Measurements from ENCODE around the gene KIRREL1.
A peak's percentile ranks its signal among the peaks of the same experiment; 100 is the strongest.

The KIRREL1 gene

GRCh38 chr1:158007667-158008386 is 14.4 kb downstream of the KIRREL1 start:
- no peak for DNase-seq

DNA sequence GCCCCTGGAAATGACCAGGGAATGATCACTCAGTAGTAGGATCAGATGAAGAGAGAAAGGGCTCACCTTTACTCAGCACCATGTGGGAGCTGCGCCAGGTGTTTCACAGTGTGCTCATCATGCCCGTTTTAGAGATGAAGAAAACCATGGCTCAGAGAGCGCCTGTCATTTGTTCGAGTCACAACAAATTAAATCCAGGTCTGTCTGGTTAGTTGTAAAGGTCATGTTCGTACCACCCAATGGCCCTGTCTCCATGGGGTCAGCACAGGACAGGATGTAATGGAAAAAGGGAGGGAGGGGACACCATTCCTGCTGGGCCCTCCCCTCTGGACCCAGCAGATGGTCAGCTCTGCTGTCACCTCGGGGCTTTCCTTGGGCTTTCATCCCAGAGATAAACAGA is 15.2 kb downstream of the KIRREL1 start:
- no peak for DNase-seq

DNA sequence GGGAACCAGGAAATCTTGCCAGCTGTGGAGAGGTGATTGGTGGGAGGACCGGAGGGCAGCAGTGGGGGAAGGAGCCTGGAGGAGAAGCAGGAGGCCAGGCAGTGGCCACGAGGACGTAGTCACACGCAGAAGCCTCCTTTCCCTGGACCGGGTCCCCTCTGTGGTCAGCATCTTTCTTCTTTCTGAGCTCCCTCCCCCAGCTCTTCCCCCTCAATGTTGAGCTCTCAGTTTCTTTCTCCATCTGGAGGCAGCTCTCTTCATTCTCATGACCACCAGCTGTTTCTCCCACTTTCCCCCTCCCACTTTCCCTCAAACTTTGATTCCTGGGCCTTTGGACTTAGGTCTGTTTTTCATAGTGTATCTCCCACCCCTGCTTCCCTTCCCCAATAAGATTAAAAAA is 18.3 kb downstream of the KIRREL1 start:
- no peak for DNase-seq

DNA sequence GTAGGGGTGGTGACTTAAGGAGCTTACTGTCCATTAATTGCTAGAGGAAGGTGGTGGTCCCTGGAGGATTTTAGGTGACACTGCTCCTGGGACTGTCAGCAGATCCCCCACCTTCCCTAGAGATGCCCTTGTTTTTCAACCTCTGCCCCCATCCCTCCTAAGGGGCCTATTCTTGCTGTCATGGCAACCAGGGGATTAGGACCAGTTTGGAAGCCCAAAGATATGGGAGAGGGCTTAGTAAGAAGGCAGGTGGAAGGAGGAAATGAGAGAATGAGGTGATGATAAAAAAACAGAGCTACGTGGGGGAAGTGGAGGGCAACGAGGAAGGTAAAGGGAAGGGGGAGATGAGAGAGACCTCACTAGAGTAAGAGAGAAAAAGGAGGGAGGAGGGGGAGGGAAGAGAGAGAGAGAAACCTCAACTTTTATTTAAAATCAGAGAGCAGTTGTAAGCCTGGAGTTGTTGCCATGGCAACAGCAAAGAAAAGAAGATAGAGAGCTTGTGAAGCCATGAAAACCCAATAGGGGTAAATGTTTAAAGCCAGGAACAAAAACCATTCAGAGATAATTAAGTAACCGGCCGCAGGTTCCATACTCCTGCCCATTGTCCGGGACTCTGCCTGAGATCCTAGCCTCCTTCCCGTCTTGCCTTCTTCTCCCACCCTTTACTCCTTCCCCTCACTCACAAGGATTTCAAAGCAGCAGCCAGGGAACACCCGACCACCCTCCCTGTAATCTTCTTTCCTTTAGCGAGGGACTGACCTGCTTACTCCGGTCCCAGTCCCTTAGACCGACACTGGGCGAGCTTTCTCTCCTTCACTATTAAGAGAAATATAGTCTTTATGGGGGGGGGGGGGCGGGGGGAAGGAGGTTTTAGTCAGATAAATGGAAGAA is 20.6 kb downstream of the KIRREL1 start:
- DNase-seq: no peak

GRCh38 chr1:158014731-158015320 is 21.4 kb downstream of the KIRREL1 start:
- no peak for DNase-seq

DNA sequence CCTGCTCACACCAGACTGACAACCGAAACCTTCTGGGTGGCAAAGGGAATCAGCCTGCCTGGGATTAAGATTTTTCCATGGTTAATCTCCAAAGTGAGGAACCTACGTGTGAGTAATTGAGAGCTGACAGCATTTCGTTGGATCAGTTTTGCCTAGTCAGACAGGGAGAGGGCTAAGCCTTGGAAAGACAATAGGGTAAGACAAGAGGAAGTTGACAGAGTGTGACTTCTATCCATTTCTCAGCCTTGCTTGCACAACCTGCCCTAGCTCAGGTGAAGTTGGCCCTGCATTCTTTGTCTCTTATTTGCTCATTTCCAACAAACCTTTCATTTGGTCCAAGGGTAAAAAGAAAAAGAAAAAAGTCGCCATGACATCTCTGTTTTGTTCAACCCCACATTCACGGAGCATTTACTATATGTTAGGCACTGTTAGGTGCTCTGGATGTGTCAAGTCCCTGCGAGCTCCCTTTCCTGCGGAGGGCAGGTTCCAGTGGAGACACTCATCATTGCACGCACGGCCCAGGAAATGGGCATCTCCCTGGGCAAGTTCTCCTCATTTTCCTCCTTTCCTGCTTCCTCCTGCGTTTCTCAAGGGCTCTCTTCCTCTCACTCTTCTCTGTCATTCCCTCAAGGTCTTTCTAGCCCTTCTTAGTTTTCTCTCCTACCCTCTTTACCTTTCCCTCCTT is 23.3 kb downstream of the KIRREL1 start:
- DNase-seq: no peak

GRCh38 chr1:158017800-158018595 is 24.6 kb downstream of the KIRREL1 start:
- DNase-seq: no peak

DNA sequence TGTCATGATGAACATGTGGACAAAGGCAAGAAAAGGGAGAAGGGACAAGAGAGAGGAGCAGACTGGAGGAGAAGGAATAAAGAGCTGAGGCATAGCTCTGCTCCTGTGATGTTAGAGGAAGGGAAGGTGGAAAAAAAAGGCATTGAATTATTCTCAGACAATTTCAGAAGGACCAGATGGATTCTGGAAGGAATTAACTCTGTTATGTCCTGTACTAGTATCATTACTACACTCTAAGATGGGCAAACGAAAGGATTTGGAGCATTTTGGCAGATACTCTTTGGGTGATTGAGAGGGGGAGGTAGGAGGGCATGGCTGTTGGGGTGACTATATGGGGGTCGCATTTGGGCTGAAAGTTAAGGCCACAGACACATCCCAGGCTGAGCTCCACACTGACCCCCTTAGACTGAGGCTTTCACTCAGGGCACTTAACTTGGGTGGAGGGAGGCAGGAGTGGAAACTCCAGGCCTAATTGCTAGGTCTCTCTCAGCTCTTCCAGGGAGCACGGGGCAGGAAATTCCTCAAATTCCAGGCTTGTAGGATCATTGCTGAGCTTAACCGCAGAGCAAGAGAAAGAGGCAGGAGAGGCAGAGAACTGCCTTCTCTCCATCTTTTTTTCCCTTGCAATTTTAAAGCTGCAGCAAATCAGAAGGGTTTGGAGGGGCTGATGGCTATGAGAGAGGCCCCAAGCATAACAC is 25.9 kb downstream of the KIRREL1 start:
- DNase-seq: peak; percentile 91

GRCh38 chr1:158020259-158020885 is 26.9 kb downstream of the KIRREL1 start:
- no peak for DNase-seq

DNA sequence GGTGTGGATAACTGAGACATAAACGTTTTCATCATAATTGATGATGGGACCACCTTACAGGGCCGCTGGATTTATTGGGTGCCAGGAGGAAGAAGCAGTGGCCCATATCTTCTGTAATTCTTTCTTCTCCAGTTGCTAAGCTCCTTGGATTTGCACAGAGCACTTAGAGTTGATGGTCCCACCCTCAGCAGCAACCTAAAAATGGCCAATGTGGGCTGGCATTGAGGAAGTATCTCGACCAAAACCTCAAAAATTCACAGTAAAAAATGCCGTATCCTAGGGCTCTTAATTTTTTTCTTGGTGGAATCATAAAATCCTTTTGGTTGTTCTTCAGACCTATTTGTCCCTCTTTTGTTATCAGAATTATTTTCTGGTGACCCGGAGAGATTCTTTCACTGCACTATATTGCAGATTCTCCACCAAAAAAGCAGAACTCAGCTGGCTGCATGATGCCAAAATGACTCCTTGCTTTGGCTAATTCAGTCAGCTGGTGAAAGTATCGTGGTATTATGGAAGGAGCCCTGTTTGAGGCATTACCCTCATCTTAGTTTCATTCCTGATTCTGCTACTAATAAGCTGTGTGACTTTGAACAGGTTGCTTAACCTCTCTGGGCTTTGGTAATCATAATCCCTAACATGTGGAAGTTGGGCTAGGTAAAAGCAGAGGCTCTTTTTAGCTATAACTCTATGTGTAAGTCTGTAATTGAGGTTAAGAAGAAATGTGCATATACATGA is 27.6 kb downstream of the KIRREL1 start:
- DNase-seq: no peak

DNA sequence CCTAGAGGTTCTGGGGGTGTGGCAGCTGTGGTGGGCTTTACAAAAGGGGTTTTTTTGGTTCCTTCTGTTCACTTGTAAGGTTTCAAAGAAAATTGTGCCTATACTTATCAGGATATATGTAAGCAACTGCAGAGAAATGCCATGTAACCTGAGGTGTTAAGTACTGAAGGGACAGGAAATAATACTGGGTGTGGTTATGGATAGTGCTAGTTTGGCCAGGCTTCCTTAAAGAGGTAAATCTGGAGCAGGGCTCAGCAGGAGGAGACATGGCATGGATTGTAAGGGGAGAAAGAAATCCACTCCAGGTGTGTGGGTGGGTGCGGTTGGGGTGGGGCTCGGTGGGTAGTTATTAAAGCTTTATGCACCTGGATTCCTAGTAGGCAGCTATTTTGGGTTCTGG is 28.3 kb downstream of the KIRREL1 start:
- no peak for DNase-seq

DNA sequence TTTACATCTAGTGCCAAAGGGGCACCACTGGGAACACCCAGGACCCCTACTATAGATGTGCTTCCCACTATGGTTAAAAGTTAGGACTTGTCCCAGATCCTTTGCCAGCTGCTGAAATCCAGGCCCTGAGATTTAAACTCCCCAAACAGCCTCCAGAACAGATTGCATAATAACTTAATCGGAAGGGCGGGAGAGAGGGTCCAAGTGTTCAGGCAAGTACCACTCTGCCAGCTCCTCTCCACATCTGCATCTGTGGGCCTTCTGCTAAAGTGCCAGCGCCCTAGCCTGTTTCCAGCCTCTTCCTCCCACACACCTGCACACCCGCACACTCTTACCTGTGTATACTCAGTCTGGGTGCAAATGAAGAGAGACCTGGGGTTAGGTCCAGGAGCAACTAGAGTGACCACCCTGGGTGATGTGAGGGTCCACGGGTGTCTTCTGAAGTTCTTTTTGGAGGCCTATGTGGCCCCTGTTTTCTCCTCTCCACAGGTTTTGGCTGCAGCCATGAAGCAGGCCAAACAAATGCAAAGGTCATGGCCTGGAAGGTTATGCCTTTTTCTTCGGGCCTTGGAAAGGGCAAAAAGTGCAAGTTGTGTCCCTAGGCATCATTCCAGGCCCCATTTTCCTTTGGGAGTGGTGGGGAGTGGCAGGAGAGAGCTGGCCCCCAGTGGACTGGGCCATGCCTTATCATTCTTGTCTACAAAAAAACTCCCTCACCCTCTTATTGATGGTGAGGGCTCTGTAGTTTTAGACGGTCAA is 29.3 kb downstream of the KIRREL1 start:
- DNase-seq: no peak

GRCh38 chr1:158024737-158025136 is 31.3 kb downstream of the KIRREL1 start:
- no peak for DNase-seq

GRCh38 chr1:158025576-158026230 is 32.3 kb downstream of the KIRREL1 start:
- no peak for DNase-seq

DNA sequence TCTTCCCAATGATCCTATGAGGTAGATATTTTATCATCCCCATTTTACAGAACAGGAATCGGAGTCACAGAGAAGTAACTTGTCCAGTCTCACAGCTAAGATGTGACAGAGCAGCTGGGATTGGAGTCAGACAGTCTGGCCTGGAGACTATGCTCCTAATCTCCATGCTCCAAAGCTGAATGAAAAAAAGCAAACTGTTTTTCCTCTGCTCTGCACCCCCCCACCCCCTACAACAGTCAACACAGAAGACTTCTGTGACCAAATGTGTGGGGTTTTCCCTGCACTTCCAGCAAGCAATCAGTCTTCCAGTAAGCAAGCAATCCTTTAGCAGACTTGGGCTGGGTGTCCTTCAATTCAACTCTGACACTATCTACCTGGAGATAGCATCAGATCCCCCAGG is 33.2 kb downstream of the KIRREL1 start:
- no peak for DNase-seq

GRCh38 chr1:158027508-158027907 is 34.1 kb downstream of the KIRREL1 start:
- DNase-seq: no peak

DNA sequence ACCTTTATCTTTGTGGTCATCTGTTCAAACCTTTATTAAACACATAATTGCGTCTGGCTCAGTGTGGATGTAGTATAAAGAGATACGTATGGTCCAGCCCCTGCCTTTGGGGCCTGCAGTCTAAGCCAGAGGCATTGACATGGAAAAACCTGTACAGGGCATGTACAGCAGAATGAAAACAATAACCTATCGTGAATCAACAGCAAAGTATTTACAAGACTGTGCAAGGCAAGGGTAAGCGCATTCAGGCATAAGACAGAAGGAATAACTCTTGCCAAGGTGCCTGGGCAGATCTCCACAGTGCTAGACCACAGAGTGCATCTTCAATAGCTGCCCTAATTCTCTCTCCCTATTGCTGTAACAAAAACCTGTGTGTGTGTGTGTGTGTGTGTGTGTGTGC is 35.5 kb downstream of the KIRREL1 start:
- no peak for DNase-seq

DNA sequence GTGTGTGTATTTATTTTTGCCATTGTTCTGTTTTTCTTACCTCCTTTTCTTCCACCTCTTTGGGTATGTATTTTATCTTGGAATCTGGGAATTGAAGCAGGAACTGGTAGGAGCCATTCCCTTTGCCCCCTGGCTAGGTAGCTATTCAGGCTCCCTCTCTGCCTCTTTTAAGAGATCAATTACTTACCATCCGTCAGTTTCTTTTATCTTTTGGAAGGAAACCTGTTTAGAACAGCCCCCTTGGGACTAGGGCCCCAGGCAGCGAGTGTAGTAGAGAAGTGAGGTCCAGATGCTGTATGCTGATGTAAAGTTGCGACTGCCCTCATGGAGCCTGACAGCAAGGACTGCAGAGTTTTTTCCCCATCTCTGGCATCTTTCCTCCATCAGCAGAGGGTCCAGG is 41.6 kb downstream of the KIRREL1 start:
- no peak for DNase-seq

DNA sequence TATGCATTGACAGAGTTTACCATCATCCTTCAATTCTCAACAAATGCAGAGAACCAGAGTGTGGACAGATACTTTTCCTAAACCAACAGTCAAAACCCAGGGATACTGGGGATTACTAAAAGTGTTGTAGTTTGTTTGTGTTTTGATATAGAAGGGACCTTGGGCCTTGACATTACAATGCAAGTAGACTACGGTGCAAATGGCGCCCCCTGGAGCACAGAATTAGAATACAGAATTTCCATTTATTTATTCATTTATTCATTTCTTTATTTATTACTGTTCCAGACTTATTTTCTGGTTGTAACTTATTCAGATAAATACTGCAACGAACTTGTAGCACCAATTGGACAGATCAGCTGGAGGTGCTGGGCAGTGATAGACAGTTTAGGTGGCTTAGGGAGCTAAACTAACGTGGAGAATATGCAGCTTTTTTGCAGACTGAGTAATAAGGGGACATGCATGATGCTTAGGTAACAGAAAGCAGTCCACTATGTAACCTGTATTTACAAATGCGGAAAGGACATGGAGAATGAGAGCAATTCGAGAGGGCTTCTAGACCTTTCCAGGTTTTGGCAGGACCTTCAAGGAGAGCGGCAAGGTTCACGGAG is 42.6 kb downstream of the KIRREL1 start:
- DNase-seq: no peak
